ENCODE results near the gene FTO.

Gene FTO

DNA sequence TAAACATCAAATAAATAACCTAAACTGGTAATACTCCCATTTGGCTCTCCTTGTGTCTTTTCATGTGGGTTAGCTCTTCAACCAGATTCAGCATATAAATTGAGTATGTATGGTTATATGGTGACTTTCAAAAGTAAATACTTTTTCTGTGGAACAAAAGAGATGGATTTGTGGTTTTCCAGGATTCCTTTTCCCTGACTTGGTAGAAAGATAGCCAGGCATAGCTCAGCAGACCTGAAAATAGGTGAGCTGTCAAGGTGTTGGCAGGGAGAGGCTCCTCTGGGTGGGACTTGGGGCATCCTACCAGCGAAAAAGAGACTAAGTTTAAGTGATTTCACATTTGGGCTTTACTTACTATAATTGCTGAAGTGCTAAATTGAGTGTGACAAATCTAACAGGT, 80.3 kb downstream of the FTO start:
- DNase-seq (ENCODE audit: low spot score): no peak

DNA sequence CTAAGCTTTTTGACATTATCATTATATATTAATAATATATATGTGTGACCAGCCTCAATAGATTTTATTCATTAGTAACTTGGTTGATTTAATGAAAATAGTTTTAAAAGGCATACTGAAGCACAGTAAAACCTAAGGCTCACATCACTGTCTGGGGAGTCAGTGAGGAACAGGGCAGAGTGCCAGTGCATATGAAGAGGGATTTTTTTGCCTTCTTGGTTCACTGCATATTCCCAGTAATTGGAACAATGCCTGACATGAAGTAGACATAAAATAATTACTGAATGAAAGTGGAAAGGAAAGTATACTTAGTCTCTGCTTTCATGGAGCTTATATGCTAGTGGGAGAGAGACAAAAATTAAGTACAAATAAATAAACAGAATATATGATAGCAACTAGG, 81.1 kb downstream of the FTO start:
- no peak for DNase-seq (ENCODE audit: low spot score)

DNA sequence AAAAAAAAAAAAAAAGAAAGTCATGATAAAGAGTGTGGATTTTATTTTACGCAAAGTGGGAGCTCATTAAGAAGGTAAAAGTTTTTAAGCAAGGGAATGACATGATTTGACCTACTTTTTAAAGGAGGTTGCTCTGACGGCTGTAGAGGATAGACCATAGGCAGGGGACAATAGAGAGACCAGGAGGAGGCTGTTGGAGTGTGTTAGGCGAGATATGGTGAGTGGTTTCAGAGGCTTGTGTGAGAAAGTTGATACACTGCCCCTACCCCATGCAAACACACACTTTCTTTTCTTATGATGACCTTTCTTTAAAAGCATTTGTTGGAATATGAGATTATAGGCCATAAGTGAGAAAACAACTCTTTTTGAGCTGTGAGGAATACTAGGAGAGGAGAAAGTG, 82.0 kb downstream of the FTO start:
- no peak for DNase-seq (ENCODE audit: low spot score)

DNA sequence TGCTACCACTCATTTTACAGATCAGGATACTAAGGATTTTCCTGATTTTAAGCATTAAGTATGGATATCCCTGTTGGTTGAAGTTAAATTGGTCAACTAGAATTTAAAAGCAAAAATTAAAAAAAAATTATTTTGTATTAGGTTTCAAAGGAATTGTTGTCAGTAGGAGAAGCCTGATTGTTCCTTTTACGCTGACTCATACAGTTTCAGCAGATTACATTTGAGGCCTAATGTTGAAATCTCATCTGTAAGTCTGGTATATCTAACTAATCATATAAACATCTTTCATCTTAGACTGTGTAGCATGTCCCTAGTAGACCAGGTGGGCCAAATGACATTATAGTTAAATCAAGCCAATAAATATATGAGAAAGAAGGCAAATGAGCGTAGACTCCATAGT, 83.5 kb downstream of the FTO start:
- no peak for DNase-seq (ENCODE audit: low spot score)

- no peak for DNase-seq (ENCODE audit: low spot score)
Observed at GRCh38 chr16:53789137-53789536, 85.2 kb downstream of the FTO start.

GRCh38 chr16:53792161-53792951, 88.4 kb downstream of the FTO start:
- no peak for DNase-seq (ENCODE audit: low spot score)

DNA sequence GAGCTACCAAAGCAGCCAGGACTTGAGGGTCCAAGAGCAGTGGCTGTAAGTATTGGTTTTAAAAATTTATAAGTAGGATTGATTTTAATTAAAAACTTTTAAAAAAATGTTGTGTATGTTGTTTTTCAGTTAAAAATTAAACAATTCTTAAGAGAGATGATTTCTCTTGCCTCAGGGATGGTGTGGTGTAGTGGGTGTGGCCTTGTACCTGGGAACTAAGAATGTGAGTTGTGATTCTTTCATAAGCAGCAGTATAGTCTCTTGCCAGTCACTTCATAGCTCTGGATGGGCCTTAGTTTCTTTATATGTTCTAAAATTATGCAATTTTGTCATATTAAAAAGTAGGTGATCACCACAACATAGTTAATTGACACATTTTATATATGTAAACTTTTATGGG, 99.5 kb downstream of the FTO start:
- DNase-seq (ENCODE audit: low spot score): no peak

DNA sequence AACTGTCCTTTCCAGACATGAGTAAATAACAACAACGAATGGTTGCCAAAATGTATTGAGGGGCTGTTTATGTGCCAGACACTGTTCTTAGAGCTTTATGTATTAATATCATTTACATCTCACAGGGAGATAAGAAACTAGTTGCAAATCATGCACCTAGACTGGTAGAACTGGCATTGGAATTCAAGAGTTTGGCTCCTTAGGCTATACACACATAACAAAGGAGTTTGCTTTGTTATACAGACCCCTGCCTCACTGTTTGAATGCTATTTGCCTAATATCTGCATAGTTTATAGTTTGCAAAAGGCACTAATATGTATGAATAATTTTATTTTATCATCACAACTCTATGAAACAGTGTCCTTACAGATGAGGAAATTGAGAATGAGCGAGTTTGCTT, 100.0 kb downstream of the FTO start:
- no peak for DNase-seq (ENCODE audit: low spot score)

DNA sequence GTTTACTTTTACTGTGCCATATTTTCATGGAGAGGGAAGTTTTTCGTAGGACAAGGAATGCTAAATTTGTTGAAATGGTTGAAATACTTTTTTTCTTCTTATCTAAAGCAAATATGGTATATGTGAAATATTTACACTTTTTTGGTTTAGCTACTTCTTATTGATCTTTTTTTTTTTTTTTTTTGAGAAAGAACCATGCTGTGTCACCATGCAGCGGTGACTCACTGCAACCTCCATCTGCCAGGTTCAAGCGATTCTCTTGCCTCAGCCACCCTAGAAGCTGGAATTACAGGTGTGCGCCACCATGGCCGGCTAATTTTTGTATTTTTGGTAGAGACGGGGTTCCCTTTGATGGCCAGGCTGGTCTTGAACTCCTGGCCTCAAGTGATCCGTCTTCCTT, 100.5 kb downstream of the FTO start:
- no peak for DNase-seq (ENCODE audit: low spot score)

DNA sequence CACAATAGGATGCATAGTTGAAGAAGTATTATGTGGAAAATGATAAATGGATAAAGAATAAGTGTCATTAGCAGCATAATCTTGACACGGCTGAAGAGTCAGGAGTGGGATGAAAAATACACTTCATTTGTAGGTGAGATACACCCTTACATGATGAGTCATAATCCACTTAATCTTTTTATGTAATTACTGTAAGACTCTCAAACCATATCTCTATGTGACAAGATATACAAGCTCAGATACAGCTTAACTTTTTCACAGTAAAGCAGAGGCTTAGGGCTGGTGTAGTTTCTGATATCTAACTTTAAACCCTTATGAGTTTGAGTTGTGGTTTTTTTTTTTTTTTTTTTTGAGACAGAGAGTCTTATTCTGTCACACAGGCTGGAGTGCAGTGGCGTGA, 101.2 kb downstream of the FTO start:
- DNase-seq (ENCODE audit: low spot score): no peak

GRCh38 chr16:53805752-53806151, 101.8 kb downstream of the FTO start:
- DNase-seq (ENCODE audit: low spot score): peak; percentile 64

- DNase-seq (ENCODE audit: low spot score): peak; percentile 75
Observed at GRCh38 chr16:53809088-53809932, 105.4 kb downstream of the FTO start.

DNA sequence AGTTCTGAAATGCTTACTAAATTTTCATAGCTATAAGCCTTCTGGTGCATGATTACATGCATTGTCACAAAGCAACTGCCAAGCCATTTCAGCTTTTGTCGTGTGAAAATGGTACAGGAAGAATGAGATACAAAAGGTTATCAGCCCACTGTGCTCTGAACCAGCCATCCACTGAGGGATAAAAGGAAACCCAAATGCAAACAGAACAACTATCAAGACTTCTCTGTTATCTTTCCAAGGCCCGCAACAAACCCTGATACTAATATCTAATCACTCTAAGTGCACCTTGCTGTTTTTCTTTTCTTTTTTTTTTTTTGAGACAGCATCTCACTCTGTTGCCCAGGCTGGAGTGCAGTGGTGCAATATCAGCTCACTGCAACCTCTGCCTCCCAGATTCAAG, 109.0 kb downstream of the FTO start:
- DNase-seq (ENCODE audit: low spot score): no peak

DNA sequence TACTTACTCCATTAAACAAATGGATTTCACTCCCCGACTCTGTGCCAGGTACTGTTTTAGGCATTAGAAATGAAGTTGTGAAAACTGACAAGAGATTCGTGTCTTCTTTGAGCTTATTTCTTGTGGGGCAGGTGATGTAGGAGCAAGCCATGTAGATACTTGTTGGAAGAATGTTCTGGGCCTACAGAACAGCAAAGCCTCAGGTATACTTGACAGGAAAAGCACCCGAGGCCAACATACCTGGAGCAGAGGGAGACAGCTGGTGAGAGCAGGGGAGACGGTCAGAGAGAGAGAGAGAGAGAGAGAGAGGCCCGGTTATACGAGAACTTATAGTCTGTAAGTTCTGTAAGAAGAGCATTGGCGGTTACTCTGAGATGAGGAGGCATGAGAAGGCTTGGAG, 110.8 kb downstream of the FTO start:
- no peak for DNase-seq (ENCODE audit: low spot score)

DNA sequence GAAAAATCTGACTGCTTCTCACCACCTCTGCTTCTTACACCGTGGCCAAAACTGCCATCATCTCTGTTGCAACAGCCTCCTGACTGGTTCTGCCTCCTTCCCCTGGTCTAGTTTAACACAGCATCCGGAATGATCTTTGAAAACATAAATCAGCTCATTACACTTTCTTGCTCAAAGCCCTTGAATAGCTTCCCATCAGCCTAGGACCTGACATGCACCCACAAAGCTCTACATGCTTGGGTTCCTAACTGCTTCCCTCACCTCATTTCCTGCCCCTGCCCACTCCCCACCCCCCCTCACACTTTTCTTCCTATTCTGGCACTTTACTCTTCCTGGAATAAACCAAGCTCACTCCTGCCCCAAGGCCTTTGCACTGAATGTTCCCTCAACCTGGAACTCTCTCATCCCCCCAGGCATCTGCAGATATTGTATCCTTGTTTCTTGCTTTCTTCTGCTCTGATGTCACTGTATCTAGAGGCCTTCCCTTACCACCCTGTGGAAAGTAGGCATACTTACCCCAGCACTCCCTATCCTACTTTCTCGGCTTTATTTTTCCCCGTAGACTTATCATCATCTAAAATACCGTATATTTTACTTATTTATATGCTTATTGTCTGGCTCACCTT, 112.4 kb downstream of the FTO start:
- DNase-seq (ENCODE audit: low spot score): no peak

DNA sequence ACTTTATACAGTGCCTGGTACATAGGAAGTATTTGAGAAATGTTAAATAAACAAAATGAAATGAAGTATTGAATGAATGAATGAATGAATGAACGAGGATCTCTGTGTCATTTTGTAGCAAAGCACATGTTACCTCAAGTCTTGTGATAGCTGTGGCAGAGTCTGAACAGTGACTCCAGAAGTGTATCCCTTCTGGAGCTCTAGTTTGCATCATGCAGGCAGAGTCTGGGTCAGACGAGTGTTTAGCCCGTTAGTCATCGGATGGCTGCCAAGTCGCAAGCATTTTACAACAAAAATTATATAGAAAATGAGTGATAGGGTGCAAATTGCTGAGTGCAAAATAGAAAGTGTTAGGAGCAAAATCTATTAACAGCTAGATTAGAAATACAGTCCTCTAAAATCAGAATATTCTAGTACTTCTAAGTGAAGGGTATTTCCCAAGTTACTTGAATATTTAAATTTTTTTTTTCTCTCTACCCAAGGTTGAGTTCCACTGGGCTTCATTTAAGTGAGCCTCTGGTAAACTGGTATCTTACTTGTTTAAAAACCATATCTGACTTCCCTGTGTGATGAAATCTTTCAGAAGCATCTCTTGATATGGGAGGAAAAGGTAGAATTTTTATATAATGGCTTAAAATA, 113.3 kb downstream of the FTO start:
- no peak for DNase-seq (ENCODE audit: low spot score)

GRCh38 chr16:53817812-53818550, 114.0 kb downstream of the FTO start:
- no peak for DNase-seq (ENCODE audit: low spot score)

- no peak for DNase-seq (ENCODE audit: low spot score)
Observed at GRCh38 chr16:53821487-53821886, 117.5 kb downstream of the FTO start.

DNA sequence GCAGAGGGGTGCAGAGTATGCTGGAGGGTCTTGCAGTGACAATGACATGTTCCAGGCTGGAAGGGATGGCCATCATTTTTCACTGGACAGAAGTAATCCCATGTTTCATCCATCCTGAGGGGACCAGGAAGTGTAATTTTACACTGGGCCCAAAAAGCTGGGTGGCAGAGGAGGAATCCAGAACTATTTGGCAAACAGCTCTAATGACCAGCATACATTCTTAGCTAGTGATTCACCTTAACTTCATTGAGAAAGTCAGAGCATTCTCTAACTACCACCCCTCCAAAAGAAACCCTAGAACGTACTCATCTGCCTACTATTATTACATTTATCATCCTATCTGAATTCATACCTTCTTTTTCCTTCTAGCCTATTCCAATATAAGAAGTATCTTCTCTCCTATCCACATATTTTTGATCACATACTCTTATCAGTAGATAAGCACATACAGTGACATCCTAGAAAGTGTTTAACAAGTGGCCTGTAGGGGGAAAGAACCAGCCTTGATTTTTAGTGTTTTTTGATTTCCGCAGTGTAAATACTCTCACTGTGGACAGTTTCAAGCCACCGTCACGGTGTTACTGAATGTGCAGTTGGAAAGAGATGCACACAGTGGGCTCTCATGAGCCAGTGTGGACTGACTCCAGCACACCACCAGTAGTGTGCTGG, 118.1 kb downstream of the FTO start:
- no peak for DNase-seq (ENCODE audit: low spot score)

DNA sequence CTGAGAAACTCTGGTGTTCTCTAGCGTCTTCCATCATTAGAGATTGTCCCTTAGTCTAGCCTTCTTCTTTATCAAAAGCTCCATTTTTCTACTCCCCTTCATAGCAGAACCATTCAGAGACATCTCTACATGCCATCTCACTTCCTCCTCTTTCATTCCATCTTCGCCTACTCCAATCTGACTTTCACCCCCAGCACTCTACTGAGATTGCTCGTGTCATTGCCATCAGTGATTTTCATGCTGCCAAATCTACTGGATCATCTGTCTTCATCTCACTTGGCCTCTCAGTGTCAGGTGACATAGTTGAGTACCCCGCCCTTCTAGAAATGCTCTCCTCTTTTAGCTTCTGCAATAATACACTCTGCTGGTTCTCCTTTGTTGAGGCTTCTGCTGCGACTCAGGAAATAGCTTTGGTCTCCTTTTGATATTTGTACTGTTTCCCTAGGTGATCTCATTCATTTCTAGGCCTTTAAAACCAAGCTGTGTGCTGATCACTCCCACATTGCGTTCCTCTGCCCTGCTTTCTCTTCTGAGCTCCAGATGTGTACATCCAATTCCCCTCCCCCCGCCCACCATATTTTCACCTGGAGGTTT, 119.1 kb downstream of the FTO start:
- DNase-seq (ENCODE audit: low spot score): no peak

- DNase-seq (ENCODE audit: low spot score): no peak
Observed at GRCh38 chr16:53826658-53827057, 122.7 kb downstream of the FTO start.

Data from pons (tissue), 1 donor.